HG03575 (cell line): ENCODE data around the gene EPSTI1.
"Not testable (repeated sequence)": the region's sequence is repeated elsewhere in the genome, so short reads cannot be mapped to it uniquely, and the experiment has no call there.

Experiments
- ATAC-seq: cut with Tn5 transposase; IDR thresholded peaks from one replicate; pipeline ENCODE4 v1.9.1; 2021; ENCODE audit not compliant: unreplicated experiment, insufficient number of reproducible peaks, low FRiP score; ENCODE audit errors: extremely low read depth

The EPSTI1 gene

DNA sequence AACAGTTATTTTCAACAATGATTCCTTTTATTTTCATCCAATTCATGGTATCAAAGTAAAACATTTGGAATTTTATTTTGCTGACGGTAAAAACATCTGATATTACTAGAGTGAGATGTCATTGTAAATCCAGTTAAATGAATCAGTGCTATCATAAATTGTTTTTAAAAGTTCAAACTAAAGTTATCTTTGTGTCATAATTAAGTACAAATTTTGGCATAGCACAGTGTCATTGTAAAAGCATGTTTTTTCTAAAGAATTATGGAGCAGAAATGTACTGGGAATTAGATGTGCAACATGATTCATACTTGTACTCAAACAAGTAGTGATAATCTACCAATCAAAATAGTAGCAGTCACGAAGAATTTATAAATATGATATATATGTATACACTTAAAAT lies 117.8 kb downstream of the EPSTI1 start:
- no peak for ATAC-seq

DNA sequence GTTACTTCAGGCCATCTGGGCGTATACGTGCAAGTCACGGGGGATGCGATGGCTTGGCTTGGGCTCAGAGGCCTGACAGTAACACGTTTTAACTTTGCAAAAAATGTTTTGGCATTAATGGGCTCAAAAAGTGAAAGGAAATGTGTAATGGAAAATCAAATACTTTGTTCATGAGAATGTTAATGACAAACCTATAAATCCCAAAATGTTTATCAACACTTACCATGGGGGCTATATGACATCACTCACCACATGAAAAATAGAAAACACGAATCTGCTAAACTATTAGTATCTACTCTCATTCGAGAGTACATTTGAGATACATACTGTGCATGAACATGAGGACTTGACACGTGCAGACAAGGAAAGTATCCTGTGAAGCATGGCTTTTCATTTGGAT lies 119.0 kb downstream of the EPSTI1 start:
- no peak for ATAC-seq

DNA sequence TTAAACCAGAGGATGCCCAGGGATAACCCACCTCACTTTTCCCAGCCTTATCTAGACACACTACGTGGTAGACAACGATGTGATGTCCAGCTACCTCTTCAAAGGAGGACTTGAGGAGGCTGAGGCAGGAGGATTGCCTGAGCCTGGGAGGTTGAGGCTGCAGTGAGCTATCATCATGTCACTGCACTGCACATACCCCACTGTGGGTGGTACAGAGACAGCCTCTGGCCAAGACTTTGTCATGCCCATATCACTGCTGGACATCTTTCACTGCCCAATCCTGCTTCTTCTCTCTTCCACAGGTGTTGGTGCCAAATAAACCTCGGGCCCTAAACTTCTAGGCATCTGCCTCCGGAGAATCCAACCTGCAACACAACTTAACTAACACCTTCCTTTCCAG lies 124.8 kb downstream of the EPSTI1 start:
- no peak for ATAC-seq

DNA sequence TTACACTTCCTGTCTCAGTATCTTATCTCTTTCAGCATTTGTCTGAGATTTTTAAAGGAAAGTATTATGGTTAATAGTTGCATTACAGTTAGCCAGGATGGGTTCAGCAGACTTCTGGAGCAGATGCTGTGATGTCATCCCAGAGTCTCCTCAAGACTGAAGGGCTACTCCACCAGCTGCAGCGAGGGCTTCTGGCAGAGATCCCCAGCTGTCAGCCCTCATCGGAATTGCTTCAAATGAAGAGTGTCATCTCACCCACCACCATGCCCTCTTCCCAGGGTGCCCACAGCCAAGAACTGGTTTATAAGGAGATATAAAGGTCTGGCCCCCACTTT lies 126.3 kb downstream of the EPSTI1 start:
- ATAC-seq = no peak

DNA sequence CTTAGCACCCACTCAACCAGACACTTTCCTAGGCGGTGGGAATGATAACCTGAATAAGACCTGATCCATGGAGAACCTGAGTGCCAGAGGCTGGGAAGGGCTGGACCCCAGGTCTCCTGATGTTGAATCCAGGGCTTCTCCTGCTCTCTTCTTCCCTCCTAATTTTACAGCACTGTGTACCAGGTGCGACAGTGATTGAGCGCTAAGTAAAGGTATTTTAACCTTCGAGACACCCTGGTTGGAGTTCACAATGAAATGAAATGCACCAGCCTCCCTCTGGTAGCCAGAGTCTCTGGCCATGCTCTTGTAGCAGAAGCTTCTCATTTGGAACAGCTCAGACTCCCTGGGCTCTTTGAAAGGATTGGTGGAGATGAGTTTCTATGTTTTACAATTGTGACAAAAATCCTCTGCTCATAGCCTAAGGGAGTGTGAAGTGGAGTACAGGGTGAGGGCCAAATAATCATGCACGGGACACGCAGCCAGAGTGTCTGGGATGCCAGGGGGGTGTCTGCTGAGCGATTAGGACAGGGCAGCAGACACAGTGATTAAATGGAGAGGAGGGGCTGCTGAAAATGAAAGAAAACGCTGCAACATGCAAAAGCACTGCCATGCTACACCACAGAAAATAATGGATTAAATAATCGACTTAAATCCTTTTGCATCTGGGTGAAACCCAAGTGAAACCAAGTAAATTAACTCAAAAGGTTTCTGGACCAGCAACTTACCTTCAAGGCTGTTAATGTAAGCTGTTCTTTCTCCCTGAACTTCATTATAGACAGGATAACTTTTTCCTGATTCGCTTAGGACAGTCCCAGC lies 126.9 kb downstream of the EPSTI1 start:
- ATAC-seq = no peak

DNA sequence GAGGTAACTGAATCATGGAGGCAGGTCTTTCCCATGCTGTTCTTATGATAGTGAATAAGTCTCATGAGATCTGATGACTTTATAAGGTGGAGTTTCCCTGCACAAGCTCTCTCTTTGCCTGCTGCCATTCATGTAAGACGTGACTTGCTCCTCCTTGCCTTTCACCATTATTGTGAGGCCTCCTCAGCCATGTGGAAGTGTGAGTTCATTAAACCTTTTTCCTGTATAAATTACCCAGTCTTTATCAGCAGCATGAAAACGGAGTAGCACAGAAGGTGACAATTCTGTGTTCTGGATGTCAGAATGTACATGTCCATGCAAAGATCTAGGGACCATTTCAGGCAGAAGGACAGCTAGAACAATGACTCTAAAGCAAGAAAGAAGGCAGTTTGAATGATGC lies 129.7 kb downstream of the EPSTI1 start:
- ATAC-seq = not testable (repeated sequence)

DNA sequence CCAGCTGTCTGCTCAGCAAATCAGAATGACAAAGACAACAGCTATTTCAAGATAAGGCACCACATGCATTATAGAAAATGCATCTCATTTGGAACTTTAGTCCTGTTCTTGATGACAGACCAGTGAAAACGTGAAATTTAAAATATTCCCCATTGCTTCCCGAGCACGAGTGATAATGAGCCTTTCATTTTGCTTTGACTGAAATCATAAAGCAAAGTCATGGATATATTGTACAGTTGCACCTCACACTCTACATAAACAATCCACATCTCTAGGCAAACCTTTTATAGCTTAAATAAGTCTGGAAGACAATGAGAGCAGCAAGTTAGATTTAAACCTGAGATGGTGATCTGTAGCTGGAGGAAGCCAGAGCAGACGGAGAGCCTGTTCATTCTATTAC lies 131.6 kb downstream of the EPSTI1 start:
- no peak for ATAC-seq

DNA sequence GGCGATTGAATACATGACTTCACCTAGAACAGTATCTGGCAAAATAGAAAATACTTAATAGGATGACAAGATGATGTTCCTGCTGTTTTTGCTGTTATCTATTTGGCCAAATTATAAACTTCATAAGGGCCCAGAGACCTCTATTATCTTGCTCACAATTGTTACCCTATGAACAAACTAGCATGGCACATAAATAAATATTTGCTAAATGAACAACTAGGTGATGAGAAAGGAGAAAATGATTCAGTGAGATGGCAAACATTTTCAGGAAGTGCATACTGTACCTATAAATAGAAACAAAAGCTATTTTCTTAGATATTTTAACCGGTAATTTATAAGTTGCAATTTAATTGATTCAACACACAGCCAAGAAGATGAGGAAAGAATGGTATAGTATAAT lies 132.3 kb downstream of the EPSTI1 start:
- ATAC-seq = no peak

DNA sequence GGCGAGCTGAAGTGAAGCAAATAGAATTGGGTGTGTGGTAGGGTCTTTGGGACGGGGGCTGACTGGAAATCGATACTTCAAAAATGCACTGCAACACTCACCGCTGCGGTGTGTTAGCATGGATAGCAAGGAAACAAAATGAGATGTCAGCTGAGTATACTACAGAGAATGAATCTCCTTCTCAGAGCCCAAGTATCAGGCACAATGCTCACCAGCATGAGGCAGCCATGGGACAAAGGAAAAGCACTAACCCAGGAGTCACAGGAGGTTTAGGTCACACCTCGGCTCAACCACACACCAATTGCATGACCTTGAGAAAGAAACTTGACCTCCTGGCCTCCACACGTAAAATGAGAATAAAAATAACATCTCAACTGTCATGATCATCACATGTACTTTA lies 136.6 kb downstream of the EPSTI1 start:
- no peak for ATAC-seq

DNA sequence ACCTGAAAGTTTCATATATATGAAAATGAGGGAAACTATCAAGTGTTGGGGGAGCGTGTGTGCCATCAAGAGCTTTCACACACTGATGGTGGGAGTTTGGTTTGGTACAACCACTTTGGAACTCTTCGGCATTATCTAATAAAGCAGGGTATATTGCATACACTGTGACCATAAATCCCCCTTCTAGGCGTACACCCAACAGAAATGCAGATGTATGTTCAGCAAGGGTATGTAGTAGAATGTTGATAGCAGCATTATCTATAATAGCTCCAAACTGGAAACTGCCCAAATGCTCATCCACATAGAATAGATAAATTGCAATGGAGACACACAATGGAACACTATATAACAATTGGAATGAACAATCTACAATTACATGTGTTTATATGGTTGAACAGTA lies 139.9 kb downstream of the EPSTI1 start:
- ATAC-seq = no peak

DNA sequence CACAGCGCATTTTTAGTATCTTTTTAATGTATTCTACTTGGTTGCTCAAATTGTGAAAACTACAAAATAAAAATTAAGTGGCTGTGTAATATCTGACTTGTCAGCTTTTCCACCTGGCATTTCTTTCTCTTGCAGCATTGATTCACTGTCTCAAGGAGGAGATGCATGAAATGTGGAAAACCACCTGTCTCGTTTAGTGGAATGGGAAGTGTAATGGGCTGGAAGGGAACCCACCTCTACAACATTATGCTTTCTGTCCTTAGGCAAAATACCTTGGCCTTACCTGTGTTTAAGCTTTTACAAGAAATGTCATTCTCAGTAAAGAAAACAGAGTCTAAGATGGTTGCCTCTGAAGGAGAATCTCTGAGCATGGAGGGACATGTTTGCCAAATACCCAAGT lies 142.8 kb downstream of the EPSTI1 start:
- ATAC-seq = no peak

DNA sequence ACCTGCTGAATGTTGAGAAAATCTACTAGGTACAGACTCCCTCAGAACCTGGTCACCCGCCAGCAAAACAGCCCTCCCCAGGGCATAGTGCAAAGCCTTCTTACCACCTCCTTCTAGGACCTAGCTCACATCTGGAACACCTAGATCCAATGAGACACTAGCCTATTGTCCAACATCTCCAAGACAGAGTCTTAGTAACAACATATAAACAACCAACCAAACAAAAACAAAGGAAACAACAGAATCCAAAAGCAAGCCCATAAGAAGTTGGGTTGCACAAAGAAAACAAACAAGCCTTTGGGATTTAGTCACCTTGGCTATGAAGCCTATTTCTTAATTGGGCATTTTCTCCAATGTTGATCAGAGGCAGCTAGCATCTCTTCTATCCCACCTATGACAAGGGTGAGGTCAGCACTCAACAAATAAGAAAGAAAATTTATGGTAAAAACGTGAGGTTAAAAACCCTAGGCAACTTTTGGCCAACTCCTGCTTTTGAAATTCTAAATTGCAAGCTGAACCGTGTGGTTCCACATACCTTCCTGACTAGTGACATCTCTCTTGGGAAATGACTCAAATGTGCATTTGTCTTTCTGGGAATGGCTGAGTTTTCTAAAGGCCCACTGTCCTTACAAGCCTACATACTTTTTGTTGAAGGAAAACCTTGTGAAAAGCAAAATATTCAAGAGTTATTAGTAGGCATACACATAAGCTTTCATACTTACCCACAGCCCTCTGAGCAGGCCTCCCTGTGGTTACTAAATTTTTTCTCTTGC lies 144.0 kb downstream of the EPSTI1 start:
- no peak for ATAC-seq

DNA sequence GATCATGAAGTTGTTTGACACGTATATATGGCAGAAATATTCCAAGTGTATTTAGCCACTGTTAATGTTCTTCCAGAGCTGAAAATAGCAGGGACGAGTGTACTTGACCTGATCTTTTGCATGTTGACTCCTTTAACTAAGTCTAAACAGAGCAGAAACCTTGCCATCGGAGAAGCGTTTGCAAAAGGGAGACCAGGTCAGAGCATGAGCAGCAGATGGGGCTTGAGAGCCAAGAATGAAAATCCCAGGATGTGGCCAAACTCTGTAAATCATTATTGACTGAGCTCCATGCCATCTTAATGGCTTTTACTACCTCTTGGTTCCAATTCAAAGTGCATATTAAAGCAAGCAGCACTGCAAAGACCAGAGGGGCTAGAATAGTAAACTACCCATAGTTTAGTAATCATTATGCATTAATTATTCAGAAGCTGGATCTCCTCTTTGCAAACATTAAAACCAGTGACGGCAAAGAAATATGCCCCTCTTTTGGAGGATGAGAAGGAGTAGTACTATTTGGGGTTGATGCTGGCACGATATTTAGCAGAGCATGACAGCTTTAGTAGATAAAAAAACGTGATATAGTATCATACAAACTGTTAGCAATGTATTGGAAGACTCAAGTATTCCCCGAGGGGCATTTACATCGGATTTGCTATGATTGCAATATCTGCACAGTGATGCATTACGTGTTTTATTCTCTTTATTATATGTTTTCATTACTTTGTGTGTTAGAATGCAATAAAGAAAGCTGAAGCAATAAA lies 154.9 kb downstream of the EPSTI1 start:
- ATAC-seq = no peak
